ENCODE results near the gene ULBP1.

GRCh38 chr6:149915970-149916865, 47.5 kb upstream of the ULBP1 start:
- TF ChIP-seq, protein P1, sequence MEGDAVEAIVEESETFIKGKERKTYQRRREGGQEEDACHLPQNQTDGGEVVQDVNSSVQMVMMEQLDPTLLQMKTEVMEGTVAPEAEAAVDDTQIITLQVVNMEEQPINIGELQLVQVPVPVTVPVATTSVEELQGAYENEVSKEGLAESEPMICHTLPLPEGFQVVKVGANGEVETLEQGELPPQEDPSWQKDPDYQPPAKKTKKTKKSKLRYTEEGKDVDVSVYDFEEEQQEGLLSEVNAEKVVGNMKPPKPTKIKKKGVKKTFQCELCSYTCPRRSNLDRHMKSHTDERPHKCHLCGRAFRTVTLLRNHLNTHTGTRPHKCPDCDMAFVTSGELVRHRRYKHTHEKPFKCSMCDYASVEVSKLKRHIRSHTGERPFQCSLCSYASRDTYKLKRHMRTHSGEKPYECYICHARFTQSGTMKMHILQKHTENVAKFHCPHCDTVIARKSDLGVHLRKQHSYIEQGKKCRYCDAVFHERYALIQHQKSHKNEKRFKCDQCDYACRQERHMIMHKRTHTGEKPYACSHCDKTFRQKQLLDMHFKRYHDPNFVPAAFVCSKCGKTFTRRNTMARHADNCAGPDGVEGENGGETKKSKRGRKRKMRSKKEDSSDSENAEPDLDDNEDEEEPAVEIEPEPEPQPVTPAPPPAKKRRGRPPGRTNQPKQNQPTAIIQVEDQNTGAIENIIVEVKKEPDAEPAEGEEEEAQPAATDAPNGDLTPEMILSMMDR (IDR thresholded peaks at IDR 0.05) = no peak
- TF ChIP-seq POLR2A (IDR thresholded peaks at IDR 0.05) = no peak
